ENCODE data around the gene CDKN2B.

The CDKN2B gene

DNA sequence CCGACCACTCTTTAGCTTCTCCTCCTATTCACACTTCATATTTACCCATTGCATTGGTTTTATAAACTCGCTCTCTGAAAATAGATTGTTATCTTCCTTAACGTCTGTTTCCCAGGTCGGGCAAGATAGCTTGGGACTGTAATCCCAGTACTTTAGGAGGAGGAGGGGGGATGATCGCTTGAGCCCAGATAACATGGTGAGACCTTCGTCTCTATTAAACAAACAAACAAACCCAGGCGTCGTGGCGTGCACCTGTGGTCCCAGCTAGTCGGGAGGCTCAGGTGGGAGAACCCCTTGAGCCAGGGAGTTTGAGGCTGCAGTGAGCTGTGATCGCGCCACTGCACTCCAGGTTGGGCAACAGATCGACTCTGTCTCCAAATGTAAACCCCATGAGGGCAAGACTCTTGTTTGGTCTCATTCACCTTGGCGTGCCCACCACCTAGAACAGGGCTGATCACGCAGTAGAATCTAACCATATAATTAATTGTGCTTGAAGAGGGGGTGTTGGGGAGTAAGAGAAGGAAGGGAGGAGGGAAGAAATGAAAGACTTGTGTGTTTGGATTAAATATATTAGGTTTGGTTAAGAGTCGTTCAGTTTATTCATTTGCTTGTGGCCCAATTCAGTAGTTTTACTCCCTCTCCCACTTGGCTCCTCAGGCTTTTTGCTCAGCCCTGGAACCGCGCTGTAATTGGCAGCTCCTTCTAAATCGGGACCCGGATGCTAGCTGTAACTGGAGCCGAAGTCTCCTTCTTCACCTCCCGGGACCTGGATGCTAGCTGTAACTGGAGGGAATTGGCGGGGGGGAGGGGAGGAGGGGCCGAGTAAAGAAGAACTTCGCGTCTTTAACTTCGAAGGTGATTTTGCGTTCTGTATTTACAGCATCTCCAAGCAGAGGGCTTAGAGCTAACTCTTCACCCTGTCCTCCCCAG is 39.8 kb downstream of the CDKN2B start:
- Histone ChIP-seq H2AFZ (ENCODE audit: low read length) (no peak overlapping the region), H3K36me3 (replicated peaks; ENCODE audit: insufficient read depth, low read length) (no peaks in the 10 kb centered on the region), H3K4me3 (ENCODE audit: low read length) (no peak overlapping the region), H3K9me2 (replicated peaks; ENCODE audit: insufficient read depth, low read length) (no peaks in the 10 kb centered on the region), H4K20me1 (ENCODE audit: insufficient read depth, low read length) (no peaks in the 10 kb centered on the region), H3K9me3 (replicated peaks; ENCODE audit: insufficient read depth, low read length) (no peaks in the 10 kb centered on the region), H3K9ac (ENCODE audit: low read length) (no peak overlapping the region), H3K27ac (ENCODE audit: low read length) (no peak overlapping the region), H3K27me3 (replicated peaks; ENCODE audit: insufficient read depth, low read length) (no peaks in the 10 kb centered on the region), H3K4me1 (ENCODE audit: low read length) (no peaks in the 10 kb centered on the region), H3K79me2 (ENCODE audit: low read length) (no peaks in the 10 kb centered on the region), H3K4me2 (ENCODE audit: low read depth, low read length) (no peak overlapping the region), H3F3A (ENCODE audit: insufficient read depth, low read length) (no peaks in the 10 kb centered on the region)
- DNase-seq, result no peak
- no peak for TF ChIP-seq EZH2 (optimal IDR thresholded peaks at IDR 0.05; ENCODE audit: low read depth, low read length)
- TF ChIP-seq, protein P1, sequence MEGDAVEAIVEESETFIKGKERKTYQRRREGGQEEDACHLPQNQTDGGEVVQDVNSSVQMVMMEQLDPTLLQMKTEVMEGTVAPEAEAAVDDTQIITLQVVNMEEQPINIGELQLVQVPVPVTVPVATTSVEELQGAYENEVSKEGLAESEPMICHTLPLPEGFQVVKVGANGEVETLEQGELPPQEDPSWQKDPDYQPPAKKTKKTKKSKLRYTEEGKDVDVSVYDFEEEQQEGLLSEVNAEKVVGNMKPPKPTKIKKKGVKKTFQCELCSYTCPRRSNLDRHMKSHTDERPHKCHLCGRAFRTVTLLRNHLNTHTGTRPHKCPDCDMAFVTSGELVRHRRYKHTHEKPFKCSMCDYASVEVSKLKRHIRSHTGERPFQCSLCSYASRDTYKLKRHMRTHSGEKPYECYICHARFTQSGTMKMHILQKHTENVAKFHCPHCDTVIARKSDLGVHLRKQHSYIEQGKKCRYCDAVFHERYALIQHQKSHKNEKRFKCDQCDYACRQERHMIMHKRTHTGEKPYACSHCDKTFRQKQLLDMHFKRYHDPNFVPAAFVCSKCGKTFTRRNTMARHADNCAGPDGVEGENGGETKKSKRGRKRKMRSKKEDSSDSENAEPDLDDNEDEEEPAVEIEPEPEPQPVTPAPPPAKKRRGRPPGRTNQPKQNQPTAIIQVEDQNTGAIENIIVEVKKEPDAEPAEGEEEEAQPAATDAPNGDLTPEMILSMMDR (IDR thresholded peaks at IDR 0.05; ENCODE audit: low read length), result no peak
- no peak for TF ChIP-seq EZH2phosphoT487 (IDR thresholded peaks at IDR 0.05; ENCODE audit: low read length)

- Histone ChIP-seq H3K79me2 (ENCODE audit: low read length) (no peaks in the 10 kb centered on the region), H3K4me1 (ENCODE audit: low read length) (no peaks in the 10 kb centered on the region), H4K20me1 (ENCODE audit: insufficient read depth, low read length) (no peaks in the 10 kb centered on the region), H2AFZ (ENCODE audit: low read length) (no peak overlapping the region), H3K9me3 (replicated peaks; ENCODE audit: insufficient read depth, low read length) (no peaks in the 10 kb centered on the region), H3K4me2 (ENCODE audit: low read depth, low read length) (no peak overlapping the region), H3K27me3 (replicated peaks; ENCODE audit: insufficient read depth, low read length) (no peaks in the 10 kb centered on the region), H3K36me3 (replicated peaks; ENCODE audit: insufficient read depth, low read length) (no peaks in the 10 kb centered on the region), H3K4me3 (ENCODE audit: low read length) (no peak overlapping the region), H3K27ac (ENCODE audit: low read length) (no peak overlapping the region), H3K9ac (ENCODE audit: low read length) (no peak overlapping the region), H3K9me2 (replicated peaks; ENCODE audit: insufficient read depth, low read length) (no peaks in the 10 kb centered on the region), H3F3A (ENCODE audit: insufficient read depth, low read length) (no peaks in the 10 kb centered on the region)
- no peak for DNase-seq
- TF ChIP-seq, protein P1 (IDR thresholded peaks at IDR 0.05; ENCODE audit: low read length), result no peak
- TF ChIP-seq EZH2 (optimal IDR thresholded peaks at IDR 0.05; ENCODE audit: low read depth, low read length) (no peak), EZH2phosphoT487 (IDR thresholded peaks at IDR 0.05; ENCODE audit: low read length) (no peak)
Measured at GRCh38 chr9:21968331-21969010, 40.6 kb downstream of the CDKN2B start.

DNA sequence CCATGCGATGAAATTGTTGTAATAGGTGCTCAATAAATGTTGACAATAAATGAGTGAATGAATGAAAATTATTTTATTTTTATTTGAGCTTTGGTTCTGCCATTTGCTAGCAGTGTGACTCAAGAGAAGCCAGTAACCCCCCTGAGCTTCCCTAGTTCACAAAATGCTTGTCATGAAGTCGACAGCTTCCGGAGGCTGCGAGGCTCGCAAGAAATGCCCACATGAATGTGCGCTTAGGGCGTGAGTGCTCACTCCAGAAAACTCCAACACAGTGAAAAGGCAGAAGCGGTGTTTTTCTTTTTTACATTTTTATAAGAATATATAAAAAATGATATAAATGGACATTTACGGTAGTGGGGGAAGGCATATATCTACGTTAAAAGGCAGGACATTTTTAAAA is 41.4 kb downstream of the CDKN2B start:
- Histone ChIP-seq H3K9me2 (replicated peaks; ENCODE audit: insufficient read depth, low read length) (no peaks in the 10 kb centered on the region), H3K27ac (ENCODE audit: low read length) (no peak overlapping the region), H3K79me2 (ENCODE audit: low read length) (no peaks in the 10 kb centered on the region), H3K9me3 (replicated peaks; ENCODE audit: insufficient read depth, low read length) (no peaks in the 10 kb centered on the region), H3K27me3 (replicated peaks; ENCODE audit: insufficient read depth, low read length) (no peaks in the 10 kb centered on the region), H3K9ac (ENCODE audit: low read length) (no peak overlapping the region), H3K4me3 (ENCODE audit: low read length) (no peak overlapping the region), H3K36me3 (replicated peaks; ENCODE audit: insufficient read depth, low read length) (no peaks in the 10 kb centered on the region), H3F3A (ENCODE audit: insufficient read depth, low read length) (no peaks in the 10 kb centered on the region), H2AFZ (ENCODE audit: low read length) (no peak overlapping the region), H4K20me1 (ENCODE audit: insufficient read depth, low read length) (no peaks in the 10 kb centered on the region), H3K4me2 (ENCODE audit: low read depth, low read length) (no peak overlapping the region), H3K4me1 (ENCODE audit: low read length) (no peaks in the 10 kb centered on the region)
- DNase-seq, result no peak
- TF ChIP-seq EZH2phosphoT487 (IDR thresholded peaks at IDR 0.05; ENCODE audit: low read length) (no peak), EZH2 (optimal IDR thresholded peaks at IDR 0.05; ENCODE audit: low read depth, low read length) (no peak)
- TF ChIP-seq, protein P1 (IDR thresholded peaks at IDR 0.05; ENCODE audit: low read length), result no peak

Data from MM.1S (cell line).